Omental fat pad (tissue), 4 donors: ENCODE data around the gene SEC23IP. TPM values are rescaled to one million over a fixed set of nuclear protein-coding genes. Genes with fewer than 3 reads are reported as not detected.

Experiments used
- ATAC-seq: fragments of 150-250 bp; one replicate; pipeline ENCODE4 v1.9.1; 2016; ENCODE audit warnings: mild to moderate bottlenecking, moderate library complexity; ENCODE audit not compliant: low FRiP score
- DNase-seq: peaks from one replicate; pipeline ENCODE4 v3.0.0-alpha.2; 2019; ENCODE audit warnings: low spot score
- total RNA-seq, 4 donors: library from RNA; depleted of rRNA; stranded (reverse); fragments of >200 nt; gene quantifications; one replicate each; pipeline ENCODE4 v1.1.0, GENCODE V29; 2016
- TF ChIP-seq, protein P1 (sequence below), 3 donors: fragments of 450-650 bp; IDR thresholded peaks; one replicate each; pipeline ENCODE4 v1.5.1; 2016 to 2017; ENCODE audit warnings: antibody characterized with exemption in 3 of 3, mild to moderate bottlenecking in 3 of 3, moderate library complexity in 2 of 3

The SEC23IP gene
- total RNA-seq, 4 donors from 2014 or later, result 15.9 to 37.3 (median 19.7) TPM

DNA sequence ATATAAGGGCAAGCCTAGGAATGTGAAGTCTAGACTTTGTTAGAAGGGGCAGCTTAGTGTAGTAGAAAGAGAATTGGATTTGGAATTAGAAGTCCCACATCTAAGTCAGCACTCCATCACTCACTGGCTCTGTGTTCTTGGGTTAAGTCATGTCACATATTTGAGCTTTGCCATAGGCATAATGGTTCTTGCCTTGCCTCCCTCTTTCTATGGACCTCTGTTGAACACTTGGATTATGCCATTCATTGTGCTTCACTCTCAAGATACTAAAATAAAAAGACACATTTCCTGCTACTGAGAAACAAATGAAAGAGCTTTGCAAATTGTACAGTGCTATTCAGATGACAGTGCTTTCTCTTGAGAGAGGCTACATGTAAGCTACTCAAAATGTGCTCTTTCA is 35.9 kb downstream of the SEC23IP start:
- TF ChIP-seq, protein P1, sequence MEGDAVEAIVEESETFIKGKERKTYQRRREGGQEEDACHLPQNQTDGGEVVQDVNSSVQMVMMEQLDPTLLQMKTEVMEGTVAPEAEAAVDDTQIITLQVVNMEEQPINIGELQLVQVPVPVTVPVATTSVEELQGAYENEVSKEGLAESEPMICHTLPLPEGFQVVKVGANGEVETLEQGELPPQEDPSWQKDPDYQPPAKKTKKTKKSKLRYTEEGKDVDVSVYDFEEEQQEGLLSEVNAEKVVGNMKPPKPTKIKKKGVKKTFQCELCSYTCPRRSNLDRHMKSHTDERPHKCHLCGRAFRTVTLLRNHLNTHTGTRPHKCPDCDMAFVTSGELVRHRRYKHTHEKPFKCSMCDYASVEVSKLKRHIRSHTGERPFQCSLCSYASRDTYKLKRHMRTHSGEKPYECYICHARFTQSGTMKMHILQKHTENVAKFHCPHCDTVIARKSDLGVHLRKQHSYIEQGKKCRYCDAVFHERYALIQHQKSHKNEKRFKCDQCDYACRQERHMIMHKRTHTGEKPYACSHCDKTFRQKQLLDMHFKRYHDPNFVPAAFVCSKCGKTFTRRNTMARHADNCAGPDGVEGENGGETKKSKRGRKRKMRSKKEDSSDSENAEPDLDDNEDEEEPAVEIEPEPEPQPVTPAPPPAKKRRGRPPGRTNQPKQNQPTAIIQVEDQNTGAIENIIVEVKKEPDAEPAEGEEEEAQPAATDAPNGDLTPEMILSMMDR (IDR thresholded peaks at IDR 0.05), result no peak
- DNase-seq (no peak), ATAC-seq (no peak)

DNA sequence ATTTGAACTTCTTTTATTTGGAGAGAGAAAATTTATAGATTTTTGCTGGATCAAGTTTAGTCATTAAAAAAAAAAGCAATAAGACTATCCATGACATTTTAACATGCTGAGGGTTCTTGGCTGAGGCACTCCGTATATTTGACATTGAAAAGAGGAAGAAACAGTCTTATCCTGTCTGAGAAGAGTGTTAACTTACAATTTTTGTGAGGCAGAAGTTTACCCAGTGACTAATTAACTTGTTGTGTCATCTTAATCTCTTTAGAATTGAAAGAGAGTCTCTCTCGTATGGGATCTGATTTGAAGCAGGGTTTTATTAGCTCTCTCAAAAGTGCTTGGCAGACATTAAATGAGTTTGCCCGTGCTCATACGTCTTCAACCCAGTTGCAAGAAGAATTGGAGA is 39.3 kb downstream of the SEC23IP start:
- TF ChIP-seq, protein P1 (IDR thresholded peaks at IDR 0.05), result no peak
- no peak for DNase-seq
- no peak for ATAC-seq

DNA sequence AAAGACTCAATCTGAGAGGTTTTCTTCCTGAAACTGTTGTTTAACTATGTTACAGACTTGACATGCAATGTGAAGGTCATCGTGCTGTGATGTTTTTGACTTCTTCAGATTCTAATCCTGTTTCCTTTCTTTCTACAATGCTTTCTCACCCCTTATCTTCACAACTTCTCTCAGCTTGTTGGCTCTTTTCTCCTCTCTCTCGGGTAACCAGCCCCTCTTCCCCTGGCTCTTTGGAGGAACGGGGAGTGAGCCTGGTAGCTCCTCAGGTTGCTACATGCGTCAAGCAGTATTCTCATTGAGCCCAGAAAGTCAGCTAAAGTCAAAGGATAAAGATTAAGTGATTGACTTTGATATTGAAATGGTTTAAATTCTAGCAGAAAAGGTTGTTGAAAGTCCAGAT is 40.1 kb downstream of the SEC23IP start:
- TF ChIP-seq, protein P1 (IDR thresholded peaks at IDR 0.05), result no peak
- no peak for DNase-seq
- ATAC-seq, result no peak

DNA sequence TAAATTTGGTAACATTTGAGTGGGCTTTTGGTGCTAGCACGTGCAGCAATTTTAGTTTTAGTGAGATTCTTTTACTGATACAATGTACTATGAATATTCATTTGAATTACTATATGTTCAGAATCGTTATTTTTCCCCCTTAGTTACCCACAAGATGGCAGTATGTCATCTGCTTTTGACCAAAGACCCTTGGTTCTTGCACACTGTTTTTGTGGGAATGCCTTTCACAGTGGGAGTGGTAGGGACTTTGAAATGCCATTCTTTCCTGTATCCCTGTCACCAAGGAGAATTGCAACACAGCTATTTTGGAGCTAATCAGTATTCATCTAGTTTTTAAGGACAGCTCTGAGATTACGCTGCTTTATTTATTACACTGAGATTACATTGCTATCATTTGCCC is 40.6 kb downstream of the SEC23IP start:
- ATAC-seq (no peak), DNase-seq (no peak)
- TF ChIP-seq, protein P1 (IDR thresholded peaks at IDR 0.05), result no peak

DNA sequence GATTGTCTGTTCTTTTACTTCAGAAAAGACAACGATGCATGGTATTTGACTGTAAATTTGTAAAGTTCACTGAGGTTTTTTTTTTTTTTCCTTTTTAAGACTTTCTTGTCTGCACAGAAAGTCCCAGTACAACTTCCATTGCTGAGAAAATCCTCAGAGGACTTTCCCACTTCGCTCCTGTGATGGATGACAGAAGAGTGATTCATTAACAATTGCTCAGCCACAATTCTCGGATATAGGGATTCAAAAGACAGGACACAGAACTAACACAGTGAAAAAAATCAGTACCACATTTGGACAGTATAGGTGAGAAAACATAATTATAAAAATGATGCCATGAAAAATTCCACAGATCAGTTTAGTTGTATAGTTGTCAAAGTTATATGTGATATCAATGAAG is 48.0 kb downstream of the SEC23IP start:
- ATAC-seq (no peak), DNase-seq (no peak)
- TF ChIP-seq, protein P1 (IDR thresholded peaks at IDR 0.05), result no peak

DNA sequence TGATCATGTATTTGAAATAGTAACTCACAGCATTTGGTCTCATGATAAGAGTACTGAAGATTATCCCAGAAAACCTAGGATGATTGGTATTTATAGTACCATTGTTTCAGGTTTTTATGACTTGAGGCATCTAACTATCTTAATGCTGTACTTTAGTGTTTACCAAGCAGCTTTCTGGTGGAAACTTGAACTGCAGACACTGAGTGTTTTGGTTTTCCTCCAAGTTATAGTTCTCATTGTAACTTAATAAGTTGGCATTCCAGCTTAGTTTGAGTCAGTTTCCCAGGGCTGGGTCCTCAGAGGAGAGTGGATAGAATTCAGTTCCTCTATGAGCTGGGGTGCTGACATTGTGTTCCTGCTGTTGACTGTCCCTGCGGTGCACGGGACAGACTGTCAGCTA is 50.4 kb downstream of the SEC23IP start:
- ATAC-seq (no peak), DNase-seq (no peak)
- TF ChIP-seq, protein P1 (IDR thresholded peaks at IDR 0.05), result no peak

DNA sequence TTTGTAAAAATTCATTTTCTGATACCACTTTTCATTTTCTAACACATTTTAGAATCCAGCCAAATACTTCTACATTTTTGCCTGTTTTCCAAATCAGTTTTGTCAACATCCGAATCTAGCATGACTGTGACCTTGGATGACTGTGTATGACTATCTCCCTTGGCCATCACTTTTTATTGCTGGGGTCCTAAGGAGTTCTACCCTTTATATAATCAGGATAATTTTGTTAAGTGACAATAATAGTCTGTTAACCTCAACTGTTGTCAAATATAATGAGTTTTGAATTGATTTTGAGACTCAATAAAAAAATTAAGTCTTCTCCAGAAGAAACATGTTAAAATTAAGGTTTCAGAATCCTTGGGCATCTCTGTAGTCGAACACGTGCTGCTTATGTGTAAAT is 53.3 kb downstream of the SEC23IP start:
- TF ChIP-seq, protein P1 (IDR thresholded peaks at IDR 0.05), result no peak
- no peak for ATAC-seq
- DNase-seq, result no peak
